ENCODE results near the gene HAGHL.

DNA sequence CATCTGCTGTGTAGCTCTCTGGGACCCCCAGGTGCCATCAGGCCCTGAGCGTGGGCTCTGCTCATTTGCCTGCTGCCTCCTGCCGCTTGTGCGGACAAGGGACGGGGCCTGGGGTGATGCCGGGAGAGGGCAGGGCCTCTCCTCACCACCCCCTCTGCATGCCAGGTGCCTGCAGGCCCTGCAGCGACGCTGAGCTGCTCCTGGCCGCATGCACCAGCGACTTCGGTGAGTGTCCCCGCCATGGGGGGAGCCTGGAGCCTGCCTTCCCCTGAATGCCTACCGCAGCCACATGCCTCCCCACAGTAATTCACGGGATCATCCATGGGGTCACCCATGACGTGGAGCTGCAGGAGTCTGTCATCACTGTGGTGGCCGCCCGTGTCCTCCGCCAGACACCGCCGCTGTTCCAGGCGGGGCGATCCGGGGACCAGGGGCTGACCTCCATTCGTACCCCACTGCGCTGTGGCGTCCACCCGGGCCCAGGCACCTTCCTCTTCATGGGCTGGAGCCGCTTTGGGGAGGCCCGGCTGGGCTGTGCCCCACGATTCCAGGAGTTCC is 10.1 kb upstream of the HAGHL start:
- TF ChIP-seq CTCF (IDR thresholded peaks at IDR 0.05; ENCODE audit: low read length), result no peak
- no peak for TF ChIP-seq EZH2 (IDR thresholded peaks at IDR 0.05; ENCODE audit: borderline replicate concordance, low read length)

All from OCI-LY1 (cell line).